NB4 (cell line): ENCODE measurements around the gene ADCY5.

ENCODE experiments used
- CTCF ChIP-seq: IDR thresholded peaks from one replicate; pipeline ENCODE4 v1.5.1; 2012; ENCODE audit warnings: low read depth, low read length
- MAX ChIP-seq: IDR thresholded peaks from 2 replicates; pipeline ENCODE4 v1.6.1; 2011; ENCODE audit warnings: low read depth, low read length
- MYC ChIP-seq: IDR thresholded peaks from 2 replicates; pipeline ENCODE4 v1.6.1; 2011; ENCODE audit warnings: low read depth, low read length
- POLR2A ChIP-seq: IDR thresholded peaks from 2 replicates; pipeline ENCODE4 v1.6.1; 2011; ENCODE audit warnings: mild to moderate bottlenecking; ENCODE audit not compliant: insufficient read length; ENCODE audit errors: extremely low read depth

- TF ChIP-seq MAX (no peak), CTCF (no peak), POLR2A (no peak), MYC (no peak)
These were observed 163.0 kb downstream of the ADCY5 start for GRCh38 chr3:123285931-123286307.
